Fibroblast of upper back skin (primary cell): ENCODE results near the gene PTER.

ENCODE experiments used
- DNase-seq: peaks from one replicate; pipeline ENCODE4 v3.0.0-alpha.2; 2013

Gene PTER

DNA sequence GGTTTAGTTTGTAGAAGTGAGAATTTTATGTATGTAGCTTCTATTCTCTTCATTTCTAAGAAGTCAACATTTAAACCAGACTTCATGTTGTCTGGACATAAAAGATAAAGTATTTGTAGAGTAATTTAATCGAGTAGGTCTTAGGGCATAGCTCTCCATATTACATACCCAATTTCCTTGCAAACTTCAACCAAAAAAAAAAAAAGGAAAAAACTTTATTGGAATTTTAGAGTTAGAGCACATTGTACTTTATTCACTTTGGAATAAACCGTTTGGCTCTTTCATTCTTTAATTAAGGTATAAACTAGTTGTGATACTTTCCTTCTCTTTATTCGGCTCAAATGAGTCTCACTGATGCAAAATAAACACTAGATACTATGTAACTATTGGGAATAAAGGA lies 36.0 kb downstream of the PTER start:
- DNase-seq, result no peak

DNA sequence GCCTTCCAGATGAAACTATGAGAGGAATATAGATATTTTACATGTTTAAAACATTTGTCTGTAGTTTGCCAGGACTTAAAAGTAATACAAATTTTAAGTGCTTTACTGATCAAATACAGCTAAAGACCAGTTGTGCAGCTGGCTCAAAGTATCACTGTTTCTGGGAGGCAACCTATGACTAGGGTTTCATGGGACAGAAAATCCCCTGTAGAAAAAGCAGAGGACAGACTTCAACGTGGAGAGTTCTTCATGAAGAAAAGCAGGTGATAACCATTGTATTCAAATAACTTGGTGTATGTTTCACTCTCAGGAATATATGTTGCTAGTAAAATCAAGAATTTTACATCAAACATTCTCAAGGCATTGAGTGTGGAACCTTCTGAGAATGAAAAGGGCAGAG lies 40.9 kb downstream of the PTER start:
- DNase-seq, result no peak

GRCh38 chr10:16478801-16479200 lies 42.0 kb downstream of the PTER start:
- DNase-seq, result no peak

GRCh38 chr10:16481052-16481728 lies 44.4 kb downstream of the PTER start:
- no peak for DNase-seq

- no peak for DNase-seq
These were observed 46.6 kb downstream of the PTER start for GRCh38 chr10:16483241-16483917.

DNA sequence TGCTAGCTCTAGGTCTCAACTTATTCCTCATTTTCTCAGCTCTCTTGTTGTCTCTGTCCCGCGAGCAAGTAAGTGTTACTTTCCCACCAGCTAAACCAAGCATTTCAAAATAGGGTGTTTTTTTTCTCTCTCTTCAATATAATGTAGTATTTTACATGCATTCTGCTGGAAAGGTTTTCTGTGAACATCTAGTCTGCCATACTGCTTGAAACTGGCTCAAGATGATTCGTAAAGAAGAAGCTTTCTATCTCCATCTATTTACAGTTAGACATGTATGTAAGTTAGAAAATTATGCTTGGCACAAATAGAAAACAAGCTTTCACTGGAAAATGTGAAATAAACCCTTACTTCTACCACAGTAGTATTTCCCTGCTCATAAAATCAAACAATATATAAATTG lies 53.7 kb downstream of the PTER start:
- no peak for DNase-seq

- DNase-seq, result no peak
These were observed 55.1 kb downstream of the PTER start for GRCh38 chr10:16491933-16492332.

DNA sequence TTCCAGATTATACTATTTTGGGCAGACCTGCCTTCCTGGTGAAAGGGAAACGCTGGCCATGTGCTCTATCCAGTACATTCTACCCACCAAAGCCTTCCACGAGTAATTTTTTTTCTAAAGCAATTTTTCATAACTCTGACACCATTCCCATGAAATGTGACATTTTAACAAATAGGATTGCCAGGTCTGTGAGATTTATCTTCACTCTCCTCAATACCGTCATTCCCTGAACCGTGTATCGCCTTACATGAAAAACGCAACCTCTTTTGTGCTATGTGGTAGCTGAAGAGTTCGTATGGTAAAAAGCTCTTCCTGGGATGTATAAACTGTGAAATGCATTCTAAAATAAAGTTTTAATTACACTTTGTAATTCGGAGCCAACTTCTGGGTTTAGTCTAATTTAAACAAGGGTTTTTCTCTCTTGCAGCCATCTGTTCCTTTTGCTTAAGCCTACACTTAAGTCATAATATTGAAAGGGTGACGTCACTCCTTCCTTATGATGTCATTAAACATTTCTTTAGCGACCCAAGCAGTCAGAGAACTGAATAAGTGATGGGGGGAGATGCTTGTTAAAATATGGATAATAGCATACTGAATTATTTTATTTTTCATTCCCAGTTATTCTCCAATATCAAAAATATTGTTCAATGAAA lies 57.2 kb downstream of the PTER start:
- DNase-seq, result no peak

- no peak for DNase-seq
These were observed 61.1 kb downstream of the PTER start for GRCh38 chr10:16497911-16498310.

- DNase-seq, result no peak
These were observed 68.4 kb downstream of the PTER start for GRCh38 chr10:16505161-16505560.

DNA sequence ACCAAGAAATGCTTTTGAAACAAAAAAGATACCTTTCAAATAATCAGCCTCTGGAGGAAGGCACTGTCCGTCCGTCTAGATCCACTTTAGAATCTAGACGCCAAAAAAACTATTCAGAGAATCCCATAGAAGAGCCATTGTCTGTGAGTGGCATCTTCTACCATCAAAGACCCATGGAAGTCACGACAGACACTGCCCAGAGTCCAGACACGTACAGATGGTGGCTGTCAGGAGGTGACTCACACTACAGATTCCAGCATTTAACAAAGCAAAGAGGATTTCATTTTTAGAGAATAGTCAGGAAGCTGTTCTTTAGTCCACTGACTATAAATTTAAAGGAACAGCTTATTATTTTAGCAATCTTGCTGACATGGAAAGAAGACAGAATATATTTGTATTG lies 73.2 kb downstream of the PTER start:
- peak; percentile 24 for DNase-seq

DNA sequence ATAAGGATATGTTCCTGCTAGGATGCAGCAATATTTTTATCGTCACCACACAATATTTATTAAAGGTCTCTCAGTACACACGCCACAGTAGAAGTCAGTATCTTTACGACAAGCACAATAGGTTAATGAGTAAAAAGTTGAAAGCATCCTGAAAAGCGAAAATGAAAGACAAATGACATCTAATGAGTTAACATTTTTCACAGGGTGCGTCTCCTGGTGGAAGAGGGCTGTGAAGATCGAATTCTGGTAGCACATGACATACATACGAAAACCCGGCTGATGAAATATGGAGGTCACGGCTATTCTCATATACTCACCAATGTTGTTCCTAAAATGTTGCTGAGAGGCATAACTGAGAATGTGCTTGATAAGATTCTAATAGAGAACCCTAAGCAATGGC lies 74.0 kb downstream of the PTER start:
- DNase-seq, result no peak

DNA sequence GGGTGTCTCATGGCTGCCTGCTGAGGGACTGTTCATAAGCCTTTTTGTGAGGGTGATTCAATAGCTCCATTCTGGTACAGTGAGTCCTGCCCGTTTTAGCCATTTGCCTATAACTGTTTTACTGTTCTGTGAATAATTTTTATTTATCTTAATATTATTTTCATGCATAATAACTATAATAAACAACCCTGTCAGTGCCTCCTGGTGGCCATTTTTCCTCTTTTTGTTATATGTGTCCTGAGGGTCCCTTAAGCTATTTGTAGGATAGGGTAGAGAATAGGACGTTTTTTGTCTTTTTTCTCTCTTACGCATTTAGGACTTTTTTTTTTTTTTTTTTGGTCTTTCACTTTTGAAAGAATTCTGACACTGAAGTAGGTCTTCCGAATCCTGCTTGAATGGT lies 82.0 kb downstream of the PTER start:
- DNase-seq, result no peak

DNA sequence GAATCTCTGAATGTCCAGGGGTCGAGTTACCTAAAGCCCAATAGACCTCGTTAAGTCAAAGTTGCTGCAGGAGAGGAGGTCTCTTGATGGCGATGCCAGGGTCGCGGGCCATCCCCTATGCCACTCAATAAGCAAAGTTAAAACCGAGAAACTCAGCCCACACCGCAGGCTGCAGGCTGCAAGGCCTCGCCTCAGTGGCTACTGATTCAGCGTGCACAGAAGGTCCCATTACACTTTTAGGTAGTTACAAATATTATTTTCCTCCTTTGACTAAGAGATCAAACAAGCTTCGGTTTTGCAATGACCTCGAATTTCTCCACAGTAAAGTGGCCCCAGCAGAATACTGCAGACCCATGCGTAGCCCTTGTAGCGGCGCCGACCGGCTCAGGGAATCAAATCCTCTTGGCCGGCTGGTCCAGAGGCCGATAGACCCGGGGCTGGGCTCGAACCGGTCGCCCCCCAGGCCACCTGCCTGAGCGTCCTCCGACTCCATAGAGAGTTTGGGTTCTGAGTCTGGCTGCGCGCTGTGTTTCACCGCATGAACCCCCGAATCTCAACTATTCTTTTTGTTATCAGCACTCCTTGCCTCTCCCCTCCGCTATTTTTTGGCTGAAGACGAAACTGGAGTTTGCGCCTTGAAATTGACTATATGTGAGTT lies 82.6 kb downstream of the PTER start:
- no peak for DNase-seq

DNA sequence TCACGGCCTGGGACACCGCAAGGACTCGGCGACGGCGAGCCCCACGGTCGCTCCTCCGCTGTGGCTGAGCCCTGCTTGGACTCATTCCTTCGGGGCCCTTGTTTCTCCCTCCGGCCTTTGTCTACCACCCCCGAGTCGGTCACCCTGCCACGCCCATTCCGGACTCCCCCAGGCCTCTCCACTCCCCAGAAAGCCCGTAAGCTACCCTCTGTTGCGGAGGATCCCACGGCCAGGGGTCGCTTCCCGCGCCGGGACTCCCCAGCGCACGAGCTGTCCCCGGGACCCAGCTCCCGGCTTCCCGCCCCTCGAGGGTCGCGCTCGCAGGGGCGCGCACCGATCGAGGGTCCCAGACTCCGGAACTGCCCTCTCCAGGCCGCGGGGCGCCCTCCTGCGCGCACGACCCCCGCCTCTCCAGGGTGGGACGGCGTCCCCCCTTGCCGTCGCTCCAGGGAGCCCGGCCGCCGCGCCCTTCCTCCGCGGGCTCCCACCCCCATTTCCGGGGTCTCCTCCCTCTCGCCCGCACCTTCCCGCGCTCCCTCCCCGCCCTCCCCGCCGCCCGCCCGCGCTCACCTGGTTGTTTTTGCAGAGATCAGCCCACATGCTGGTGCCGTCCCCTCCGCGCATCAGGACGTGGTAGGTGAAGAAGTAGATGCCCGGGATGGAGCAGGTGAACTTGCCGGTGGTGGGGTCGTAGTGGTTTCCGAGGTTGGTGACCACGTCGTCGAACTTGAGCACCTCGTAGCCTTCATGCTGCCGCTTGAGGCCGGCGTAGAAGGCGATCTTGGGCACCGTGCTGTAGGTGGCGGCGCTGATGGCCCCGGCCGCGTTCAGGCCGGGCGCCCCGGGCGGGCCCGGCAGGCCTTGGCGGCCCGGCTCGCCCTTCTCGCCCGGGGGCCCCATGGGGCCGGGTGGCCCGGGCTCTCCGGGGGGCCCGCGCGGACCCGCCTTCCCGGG lies 83.4 kb downstream of the PTER start:
- DNase-seq, result no peak

- DNase-seq, result peak; percentile 17
These were observed 84.1 kb downstream of the PTER start for GRCh38 chr10:16520900-16521299.

DNA sequence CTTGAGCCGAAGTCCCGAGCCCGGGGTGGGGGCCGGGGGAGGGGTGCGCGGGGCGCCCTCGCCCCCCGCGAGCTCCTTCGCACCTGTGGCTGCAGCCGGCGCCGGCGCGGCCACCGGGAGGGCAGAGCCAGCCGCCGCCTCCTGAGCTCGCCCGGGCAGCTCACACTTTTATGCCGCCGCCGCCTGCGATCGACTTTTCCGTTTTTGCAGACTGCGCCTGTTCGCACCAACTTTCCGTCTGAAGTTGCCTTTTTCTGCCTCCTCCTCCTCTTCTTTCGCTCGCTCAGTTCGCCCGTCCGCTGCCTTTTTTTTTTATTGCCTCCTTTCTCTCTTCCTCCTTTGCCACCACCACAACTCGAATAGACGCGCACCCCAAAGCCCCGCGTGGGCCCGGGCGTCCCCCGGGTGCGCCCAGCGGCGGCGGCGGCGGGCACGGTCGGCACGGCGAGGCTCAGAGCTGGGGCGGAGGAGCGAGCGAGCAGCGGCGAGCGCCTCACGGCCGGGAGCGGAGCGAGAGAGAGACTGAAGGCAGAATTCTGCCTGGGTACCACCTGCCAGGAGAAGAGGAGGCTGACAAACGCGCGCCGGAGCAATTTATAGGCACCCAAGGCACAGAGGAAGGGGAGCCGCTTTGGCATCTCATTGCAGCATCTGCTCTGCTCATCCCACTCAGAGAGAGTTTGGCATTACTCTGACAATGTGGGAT lies 84.7 kb downstream of the PTER start, which contains the start of gene C1QL3:
Gene C1QL3, minus strand, starts transcription at position 569 of the 706 bp plus-strand sequence. CDS start 814 bp downstream, outside the sequence.
- DNase-seq, result no peak

- DNase-seq, result no peak
These were observed 90.6 kb downstream of the PTER start for GRCh38 chr10:16527452-16527851.

DNA sequence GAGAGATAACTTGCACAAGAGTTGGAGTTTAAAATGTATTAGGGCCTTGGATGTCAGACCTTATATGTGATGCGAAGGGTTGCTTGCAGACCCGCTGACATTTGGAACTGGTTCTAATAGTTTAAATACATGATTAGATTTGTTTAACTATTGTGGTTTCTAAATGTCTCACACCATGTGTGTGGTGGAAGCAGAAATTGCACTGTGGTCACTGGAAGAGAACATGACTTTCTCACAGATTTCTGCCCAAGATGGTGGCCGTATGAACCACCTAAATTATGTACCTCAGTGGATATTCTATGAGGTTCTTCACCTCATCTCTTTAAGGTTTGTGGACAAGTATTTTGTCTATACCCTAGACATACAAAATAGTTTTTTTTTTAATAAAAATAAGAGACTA lies 93.0 kb downstream of the PTER start:
- no peak for DNase-seq

GRCh38 chr10:16536155-16536554 lies 99.3 kb downstream of the PTER start:
- DNase-seq, result no peak

GRCh38 chr10:16544099-16544498 lies 107.3 kb downstream of the PTER start:
- no peak for DNase-seq

GRCh38 chr10:16544591-16544990 lies 107.8 kb downstream of the PTER start:
- DNase-seq, result no peak
